Spleen (tissue), 11 donors: ENCODE results near the gene PDK2. TPM values are rescaled to one million over a fixed set of nuclear protein-coding genes. Genes with fewer than 3 reads are reported as not detected.

Experiments
- DNase-seq: peaks from one replicate; pipeline ENCODE4 v3.0.0-alpha.2; 2020
- H3K27ac ChIP-seq, 8 donors: fragments of 200-600 bp; sonication (generic) in 7 of 8; 1 replicate in 4 of 8; 2 replicates in 4 of 8; pipeline versions ENCODE4 v1.5.0 to v1.8.0; 2016 to 2021; ENCODE audit warnings: inconsistent platforms in 4 of 8, mild to moderate bottlenecking in 4 of 8, moderate library complexity in 1 of 8
- H3K27me3 ChIP-seq, 7 donors: fragments of 200-600 bp; sonication (generic) in 6 of 7; replicated peaks in 1 of 7; 1 replicate in 4 of 7; 2 replicates in 3 of 7; pipeline versions ENCODE4 v1.5.0 to v1.8.0; 2016 to 2021; ENCODE audit warnings: inconsistent platforms in 3 of 7, mild to moderate bottlenecking in 1 of 7
- H3K36me3 ChIP-seq, 6 donors: fragments of 200-600 bp; sonication (generic) in 5 of 6; 1 replicate in 4 of 6; 2 replicates in 2 of 6; pipeline versions ENCODE4 v1.5.0 to v1.8.0; 2016 to 2021; ENCODE audit warnings: inconsistent platforms in 2 of 6
- H3K4me1 ChIP-seq, 6 donors: fragments of 200-600 bp; sonication (generic) in 5 of 6; 1 replicate in 3 of 6; 2 replicates in 3 of 6; pipeline versions ENCODE4 v1.5.0 to v1.8.0; 2016 to 2021; ENCODE audit warnings: inconsistent platforms in 3 of 6
- H3K4me3 ChIP-seq, 8 donors: fragments of 200-600 bp; sonication (generic) in 7 of 8; 1 replicate in 4 of 8; 2 replicates in 4 of 8; pipeline versions ENCODE4 v1.5.0 to v1.8.0; 2016 to 2021; ENCODE audit warnings: inconsistent platforms in 4 of 8, mild to moderate bottlenecking in 4 of 8, moderate library complexity in 2 of 8
- H3K9me3 ChIP-seq, 8 donors: fragments of 200-600 bp; sonication (generic) in 7 of 8; 1 replicate in 4 of 8; 2 replicates in 4 of 8; pipeline versions ENCODE4 v1.5.0 to v1.8.0; 2016 to 2021; ENCODE audit warnings: inconsistent platforms in 4 of 8
- POLR2A ChIP-seq, 3 donors: fragments of 450-650 bp; IDR thresholded peaks; one replicate each; pipeline ENCODE4 v1.5.1; 2017; ENCODE audit warnings: antibody characterized with exemption in 3 of 3, mild to moderate bottlenecking in 1 of 3
- POLR2AphosphoS5 ChIP-seq, 3 donors: sonication (generic); formaldehyde crosslinking; IDR thresholded peaks; one replicate each; pipeline ENCODE4 v1.5.1; 2017; ENCODE audit warnings: antibody characterized with exemption in 3 of 3
- WGBS, 5 donors: extraction: QIAGEN DNeasy Blood & Tissue Kit in 3 of 5; methylation state at CpG; one replicate each; pipeline versions ENCODE4 v1.1.5 to v1.1.7; 2013 to 2018; 5-methylcytosine and 5-hydroxymethylcytosine counted together
- intact Hi-C: fragments of 100-400 bp; cut with DNase I; formaldehyde crosslinking; loops from one replicate; pipeline ENCODE4 v1.15.0; 2023; ENCODE audit warnings: low total_unique reads
- polyA plus RNA-seq, 3 donors: library from polyadenylated mRNA; stranded (reverse); fragments of 200-250 nt; gene quantifications; one replicate each; pipeline ENCODE4 v1.2.1, GENCODE V29; 2013
- total RNA-seq, 7 donors: library from RNA; depleted of rRNA in 3 of 7; stranded (reverse); fragments of >200 nt in 3 of 7; fragmentation: NEBNext Ultra II Directional in 4 of 7; extraction: Animal tissue kit (Norgen Biotek cat#: 25700) in 4 of 7; gene quantifications; one replicate each; pipeline versions ENCODE4 v1.1.0 to v1.2.1, GENCODE V29; 2016 to 2021
- TF ChIP-seq, protein P1 (sequence below), 11 experiments: fragments of 200-600 bp in 7 of 11; fragments of 450-650 bp in 4 of 11; sonication (generic) in 4 of 11; IDR thresholded peaks in 8 of 11; conservative IDR thresholded peaks in 3 of 11; 1 replicate in 7 of 11; 2 replicates in 4 of 11; pipeline versions ENCODE4 v1.4.0 to v1.8.0; 2016 to 2021; ENCODE audit warnings: antibody characterized with exemption in 11 of 11, inconsistent platforms in 4 of 11, mild to moderate bottlenecking in 1 of 11
- donor health status: healthy with polysubstance abuse.
- donor health status: DM: no; HTN: no; CAD: no; lungs with moderate emphysema.
- donor health status: DM: no; HTN: no; CAD: no.
- donor health status: Bipolar disorder and iron deficiency.
- donor health status: healthy.
- donor health status: DM: no; HTN: no; CAD: no.
- donor health status: DM: yes; HTN: yes; CAD: no.

PDK2 gene
- total and polyA plus RNA-seq, 10 donors = 8.7 to 41.5 (median 24.3) TPM

DNA sequence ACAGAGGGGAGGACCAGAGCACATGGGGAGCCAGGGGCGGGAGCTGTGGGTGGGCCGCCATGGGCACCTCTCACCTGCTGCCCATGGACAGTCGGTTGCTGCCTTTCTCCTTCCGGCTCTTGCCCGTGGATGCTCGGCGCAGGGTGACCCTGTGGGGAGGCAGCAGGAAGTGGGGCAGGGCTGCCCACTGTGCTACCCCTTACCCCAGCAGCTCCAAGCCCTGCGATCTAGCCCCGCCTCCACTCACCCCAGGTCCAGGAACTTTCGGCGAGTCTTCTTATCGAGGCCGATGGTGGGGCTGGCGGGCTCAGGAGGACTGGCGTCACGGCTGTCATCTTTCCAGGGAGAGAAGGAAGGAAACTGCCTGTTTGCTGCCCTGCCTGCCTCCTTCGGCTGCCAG, 20.6 kb downstream of the PDK2 start:
- peaks cover 0 to 5% (median 0%) of the 10 kb centered on the region in 6 donors for H3K36me3 ChIP-seq
- intact Hi-C loops = loop anchor here (10.0 kb wide), 1 partner anchor 179 kb away; no protein-coding TSS in a partner anchor
- WGBS, 5 donors = 41 to 54% (median 48%) methylated on average over 12 to 17 of the region's 17 CpGs
- H3K4me1 ChIP-seq = peaks cover 9 to 57% (median 32%) of the 10 kb centered on the region in 6 donors
- H3K27me3 ChIP-seq = peaks cover 0 to 57% (median 12%) of the 10 kb centered on the region in 7 donors
- DNase-seq = no peak
- peak in 2 of 3 donors; percentile 22 to 52 for TF ChIP-seq POLR2AphosphoS5 (IDR thresholded peaks at IDR 0.05)
- TF ChIP-seq, protein P1, sequence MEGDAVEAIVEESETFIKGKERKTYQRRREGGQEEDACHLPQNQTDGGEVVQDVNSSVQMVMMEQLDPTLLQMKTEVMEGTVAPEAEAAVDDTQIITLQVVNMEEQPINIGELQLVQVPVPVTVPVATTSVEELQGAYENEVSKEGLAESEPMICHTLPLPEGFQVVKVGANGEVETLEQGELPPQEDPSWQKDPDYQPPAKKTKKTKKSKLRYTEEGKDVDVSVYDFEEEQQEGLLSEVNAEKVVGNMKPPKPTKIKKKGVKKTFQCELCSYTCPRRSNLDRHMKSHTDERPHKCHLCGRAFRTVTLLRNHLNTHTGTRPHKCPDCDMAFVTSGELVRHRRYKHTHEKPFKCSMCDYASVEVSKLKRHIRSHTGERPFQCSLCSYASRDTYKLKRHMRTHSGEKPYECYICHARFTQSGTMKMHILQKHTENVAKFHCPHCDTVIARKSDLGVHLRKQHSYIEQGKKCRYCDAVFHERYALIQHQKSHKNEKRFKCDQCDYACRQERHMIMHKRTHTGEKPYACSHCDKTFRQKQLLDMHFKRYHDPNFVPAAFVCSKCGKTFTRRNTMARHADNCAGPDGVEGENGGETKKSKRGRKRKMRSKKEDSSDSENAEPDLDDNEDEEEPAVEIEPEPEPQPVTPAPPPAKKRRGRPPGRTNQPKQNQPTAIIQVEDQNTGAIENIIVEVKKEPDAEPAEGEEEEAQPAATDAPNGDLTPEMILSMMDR (IDR thresholded peaks at IDR 0.05 in 8 of 11, conservative IDR thresholded peaks at IDR 0.05 in 3 of 11) = no peak
- H3K27ac ChIP-seq = no peak overlapping the region
- H3K4me3 ChIP-seq = no peak overlapping the region
- no peaks in the 10 kb centered on the region for H3K9me3 ChIP-seq

DNA sequence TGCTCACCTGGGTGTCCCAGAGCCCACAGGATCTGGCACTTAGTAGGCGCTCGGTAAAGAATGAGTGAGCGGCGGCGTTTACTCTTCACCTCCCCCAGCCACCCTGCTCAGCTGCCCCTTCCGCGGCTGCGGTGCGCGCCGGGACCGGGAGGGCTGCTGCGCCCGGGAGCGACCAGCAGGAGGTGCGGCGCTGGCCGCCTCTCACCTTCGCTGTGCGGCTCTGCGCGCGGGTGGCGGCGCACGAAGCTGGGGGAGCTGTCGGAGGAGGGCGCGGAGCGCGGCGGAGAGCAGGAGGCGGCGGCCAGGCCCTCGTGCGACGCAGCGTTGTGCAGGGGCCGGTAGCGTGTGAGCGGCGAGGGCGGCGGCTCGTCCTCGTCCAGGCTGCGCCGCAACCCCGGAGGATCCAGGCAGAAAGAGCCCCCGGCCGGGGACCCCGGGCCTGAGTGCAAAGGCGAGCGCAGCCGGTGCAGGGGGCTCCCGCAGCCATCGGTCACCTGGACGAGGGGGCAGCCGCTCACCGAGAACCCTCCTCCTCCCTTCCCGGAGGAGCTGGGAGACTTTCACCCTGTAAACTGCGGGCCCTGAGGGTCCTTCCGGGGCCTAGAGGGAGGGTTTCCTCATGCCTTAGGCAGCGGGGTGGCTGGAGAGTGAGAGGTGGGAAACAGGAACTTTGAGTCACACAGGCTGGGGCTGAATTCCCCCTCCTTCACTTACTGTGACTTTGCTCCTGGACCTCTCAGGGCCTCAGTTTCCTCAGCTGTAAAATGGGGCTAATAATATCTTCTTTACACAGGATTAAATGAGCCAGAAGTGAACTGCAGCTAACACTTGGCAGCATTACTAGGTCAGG, 22.3 kb downstream of the PDK2 start:
- H3K4me3 ChIP-seq = peak overlapping the region in 5 of 8 donors; percentile 12 to 60 (median 25)
- peaks cover 5 to 40% (median 19%) of the 10 kb centered on the region in 6 donors for H3K4me1 ChIP-seq
- TF ChIP-seq, protein P1 (IDR thresholded peaks at IDR 0.05 in 8 of 11, conservative IDR thresholded peaks at IDR 0.05 in 3 of 11) = peak; percentile 25 to 73 (median 52)
- TF ChIP-seq POLR2A (IDR thresholded peaks at IDR 0.05) = no peak
- peak in 2 of 3 donors; percentile 50 to 58 for TF ChIP-seq POLR2AphosphoS5 (IDR thresholded peaks at IDR 0.05)
- H3K27me3 ChIP-seq = peaks cover 0 to 57% (median 12%) of the 10 kb centered on the region in 7 donors
- peak; percentile 87 for DNase-seq
- WGBS, 5 donors = 8 to 12% (median 10%) methylated on average over 11 to 64 of the region's 64 CpGs
- H3K36me3 ChIP-seq = no peaks in the 10 kb centered on the region
- H3K9me3 ChIP-seq = no peaks in the 10 kb centered on the region
- no peak overlapping the region for H3K27ac ChIP-seq
- intact Hi-C loops = loop anchor here (10.0 kb wide), 1 partner anchor 177 kb away; no protein-coding TSS in a partner anchor

DNA sequence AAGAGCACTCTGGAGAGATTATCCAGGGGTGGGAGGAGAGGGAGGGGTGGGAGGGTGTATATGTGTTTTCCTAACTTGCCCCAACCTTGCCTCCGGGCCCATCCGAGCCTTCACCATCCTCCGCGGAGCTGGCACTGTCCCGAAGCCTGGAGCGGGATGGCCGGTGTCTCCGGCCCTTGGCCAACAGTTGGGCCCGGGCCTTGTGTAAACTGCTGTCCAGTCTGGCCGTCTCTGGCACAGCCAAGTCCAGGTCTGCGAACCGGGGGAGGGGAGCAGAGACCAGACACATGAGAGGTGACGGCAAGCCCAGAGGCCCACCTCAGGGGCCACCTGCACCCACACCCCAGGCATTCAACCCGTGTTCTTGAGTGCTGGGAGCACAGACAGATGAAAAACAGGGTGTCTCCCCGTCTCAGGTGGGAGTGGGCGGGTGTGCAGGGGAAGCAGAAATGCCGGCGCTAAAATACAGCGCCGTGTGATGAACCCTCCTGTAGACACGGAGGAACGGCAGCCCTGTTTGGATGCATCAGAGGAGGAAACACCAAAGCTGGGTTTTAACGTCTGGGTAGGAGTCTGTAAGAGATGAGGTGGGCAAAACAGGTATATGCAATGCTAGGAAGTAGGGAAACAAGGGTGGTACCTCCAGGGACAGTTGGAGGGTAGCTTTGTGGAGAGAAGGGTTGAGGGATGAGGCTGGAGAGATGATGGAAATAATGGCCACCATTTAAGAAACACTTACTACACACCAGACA, 23.1 kb downstream of the PDK2 start:
- WGBS, 5 donors = 86 to 92% (median 91%) methylated on average over 22 to 23 of the region's 23 CpGs
- H3K4me1 ChIP-seq = peaks cover 5 to 32% (median 17%) of the 10 kb centered on the region in 6 donors
- TF ChIP-seq, protein P1 (IDR thresholded peaks at IDR 0.05 in 8 of 11, conservative IDR thresholded peaks at IDR 0.05 in 3 of 11) = no peak
- no peak overlapping the region for H3K27ac ChIP-seq
- no peaks in the 10 kb centered on the region for H3K36me3 ChIP-seq
- intact Hi-C loops = loop anchor here (10.0 kb wide), 1 partner anchor 177 kb away; no protein-coding TSS in a partner anchor
- no peak for DNase-seq
- H3K27me3 ChIP-seq = peaks cover 0 to 57% (median 12%) of the 10 kb centered on the region in 7 donors
- no peak overlapping the region for H3K4me3 ChIP-seq
- no peaks in the 10 kb centered on the region for H3K9me3 ChIP-seq
